Astrocyte (in vitro differentiated cells and primary cell): Measurements from ENCODE around the gene TBATA. TPM values are rescaled to one million over a fixed set of nuclear protein-coding genes. Genes with fewer than 3 reads are reported as not detected.

Source experiments
- DNase-seq: peaks from one replicate; pipeline ENCODE4 v3.0.0-alpha.2; 2010; ENCODE audit warnings: low read depth
- FAIRE-seq: peaks from 2 replicates; lab custom pipeline; 2011; peaks lifted over from hg19 to GRCh38; lab: Jason Lieb, UNC
- H2AFZ ChIP-seq: 2 replicates; pipeline ENCODE4 v1.6.0; 2012; ENCODE audit warnings: low read depth, low read length, inconsistent platforms
- H3K27ac ChIP-seq: 2 replicates; pipeline ENCODE4 v1.5.1; 2011; ENCODE audit warnings: low read depth, low read length, inconsistent platforms
- H3K27me3 ChIP-seq: 2 replicates; pipeline ENCODE4 v1.6.0; 2011; ENCODE audit warnings: low read length, inconsistent platforms; ENCODE audit not compliant: insufficient read depth
- H3K36me3 ChIP-seq: 2 replicates; pipeline ENCODE4 v1.5.1; 2011; ENCODE audit warnings: low read length, inconsistent platforms; ENCODE audit not compliant: insufficient read depth
- H3K4me1 ChIP-seq: 2 replicates; pipeline ENCODE4 v1.5.1; 2011; ENCODE audit warnings: low read length, inconsistent platforms; ENCODE audit not compliant: insufficient read depth
- H3K4me2 ChIP-seq: 2 replicates; pipeline ENCODE4 v1.6.0; 2012; ENCODE audit warnings: low read length, inconsistent platforms
- H3K4me3 ChIP-seq: 2 replicates; pipeline ENCODE4 v1.5.1; 2011; ENCODE audit warnings: low read depth, mild to moderate bottlenecking, low read length, inconsistent platforms; ENCODE audit not compliant: insufficient read depth
- H3K79me2 ChIP-seq: 2 replicates; pipeline ENCODE4 v1.6.0; 2012; ENCODE audit warnings: mild to moderate bottlenecking, low read length, inconsistent platforms; ENCODE audit not compliant: insufficient read depth
- H3K9ac ChIP-seq: 2 replicates; pipeline ENCODE4 v1.6.0; 2012; ENCODE audit warnings: mild to moderate bottlenecking, low read length, inconsistent platforms
- H3K9me3 ChIP-seq: 2 replicates; pipeline ENCODE4 v1.5.1; 2012; ENCODE audit warnings: low read depth, mild to moderate bottlenecking, low read length, inconsistent platforms; ENCODE audit not compliant: insufficient read depth
- H4K20me1 ChIP-seq: 2 replicates; pipeline ENCODE4 v1.6.0; 2012; ENCODE audit warnings: low read length, inconsistent platforms; ENCODE audit not compliant: insufficient read depth
- H3K27ac Mint-ChIP-seq: one replicate; pipeline ENCODE4 v1.8.0; 2021; ENCODE audit warnings: mild to moderate bottlenecking, mixed read lengths; ENCODE audit not compliant: unreplicated experiment
- H3K27me3 Mint-ChIP-seq: one replicate; pipeline ENCODE4 v1.8.0; 2021; ENCODE audit warnings: low read depth, mixed read lengths; ENCODE audit not compliant: unreplicated experiment
- H3K36me3 Mint-ChIP-seq: one replicate; pipeline ENCODE4 v1.8.0; 2021; ENCODE audit warnings: low read depth, mixed read lengths; ENCODE audit not compliant: unreplicated experiment
- H3K4me1 Mint-ChIP-seq: one replicate; pipeline ENCODE4 v1.8.0; 2021; ENCODE audit warnings: low read depth, mixed read lengths; ENCODE audit not compliant: unreplicated experiment
- H3K4me3 Mint-ChIP-seq: one replicate; pipeline ENCODE4 v1.8.0; 2021; ENCODE audit warnings: mild to moderate bottlenecking, moderate library complexity, mixed read lengths; ENCODE audit not compliant: unreplicated experiment
- H3K9me3 Mint-ChIP-seq: one replicate; pipeline ENCODE4 v1.8.0; 2021; ENCODE audit warnings: mild to moderate bottlenecking, mixed read lengths; ENCODE audit not compliant: unreplicated experiment
- CTCF ChIP-seq: IDR thresholded peaks from 2 replicates; pipeline ENCODE4 v1.5.1; 2011; ENCODE audit warnings: low read depth, mild to moderate bottlenecking, inconsistent platforms, low read length, moderate library complexity; ENCODE audit not compliant: insufficient read depth
- EZH2 ChIP-seq: IDR thresholded peaks from 2 replicates; pipeline ENCODE4 v1.6.1; 2012; ENCODE audit warnings: mild to moderate bottlenecking, low read length, inconsistent platforms; ENCODE audit not compliant: insufficient read depth
- total RNA-seq: library from RNA; stranded (reverse); gene quantifications from 2 replicates; pipeline ENCODE4 v1.2.1, GENCODE V29; 2021

TBATA gene
- total RNA-seq, 1 donor from 2014 or later, result not detected

GRCh38 chr10:70801854-70802253 is 16.7 kb upstream of the TBATA start:
- Histone ChIP-seq H3K4me3 (no peak overlapping the region), H3K27ac (no peak overlapping the region), H3K4me2 (no peak overlapping the region), H2AFZ (no peak overlapping the region), H3K79me2 (no peaks in the 10 kb centered on the region), H3K4me1 (peaks cover 4% of the 10 kb centered on the region), H3K36me3 (no peaks in the 10 kb centered on the region), H3K27me3 (no peaks in the 10 kb centered on the region), H4K20me1 (no peaks in the 10 kb centered on the region), H3K9ac (no peak overlapping the region), H3K9me3 (no peaks in the 10 kb centered on the region)
- Mint-ChIP-seq H3K9me3 (peaks cover 5% of the 10 kb centered on the region), H3K4me1 (peaks cover 8% of the 10 kb centered on the region), H3K36me3 (peaks cover 4% of the 10 kb centered on the region), H3K27me3 (peaks cover 9% of the 10 kb centered on the region), H3K4me3 (no peak overlapping the region), H3K27ac (no peak overlapping the region)
- FAIRE-seq, result no peak
- TF ChIP-seq CTCF (no peak), EZH2 (no peak)
- no peak for DNase-seq

DNA sequence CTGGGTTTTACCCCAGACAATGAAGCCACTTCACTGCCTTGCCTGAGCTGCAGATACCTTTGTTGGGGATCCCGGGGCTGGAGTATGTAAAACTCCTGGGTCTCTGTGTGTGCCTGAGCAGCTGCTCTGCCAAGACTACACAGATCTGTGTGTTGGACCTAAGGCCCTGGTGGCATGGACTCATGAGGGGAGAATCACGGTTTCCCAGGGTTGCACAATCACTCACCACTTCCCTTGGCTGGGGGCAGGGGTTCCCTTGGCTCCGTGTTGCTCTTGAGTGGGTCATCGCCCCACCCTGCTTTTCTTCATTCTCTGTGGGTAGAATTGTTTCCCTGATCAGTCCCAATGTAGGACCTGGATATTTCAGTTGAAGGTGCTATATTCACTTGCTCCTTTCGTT is 13.9 kb upstream of the TBATA start:
- Mint-ChIP-seq H3K4me3 (no peak overlapping the region), H3K9me3 (peaks cover 8% of the 10 kb centered on the region), H3K27me3 (peaks cover 20% of the 10 kb centered on the region), H3K4me1 (no peaks in the 10 kb centered on the region), H3K27ac (no peak overlapping the region), H3K36me3 (peaks cover 3% of the 10 kb centered on the region)
- H3K79me2 ChIP-seq, result no peaks in the 10 kb centered on the region
- no peaks in the 10 kb centered on the region for H4K20me1 ChIP-seq
- H3K4me1 ChIP-seq, result no peaks in the 10 kb centered on the region
- FAIRE-seq, result no peak
- H3K36me3 ChIP-seq, result no peaks in the 10 kb centered on the region
- peak; percentile 18 for DNase-seq
- H2AFZ ChIP-seq, result no peak overlapping the region
- H3K27ac ChIP-seq, result no peak overlapping the region
- TF ChIP-seq CTCF (no peak), EZH2 (no peak)
- no peak overlapping the region for H3K4me3 ChIP-seq
- H3K27me3 ChIP-seq, result peaks cover 5% of the 10 kb centered on the region
- H3K9ac ChIP-seq, result no peak overlapping the region
- no peak overlapping the region for H3K4me2 ChIP-seq
- H3K9me3 ChIP-seq, result no peaks in the 10 kb centered on the region

- FAIRE-seq (no peak), DNase-seq (no peak)
- Histone ChIP-seq H3K9me3 (no peaks in the 10 kb centered on the region), H3K4me2 (no peak overlapping the region), H3K36me3 (no peaks in the 10 kb centered on the region), H3K27ac (no peak overlapping the region), H3K4me3 (no peak overlapping the region), H3K4me1 (no peaks in the 10 kb centered on the region), H3K79me2 (no peaks in the 10 kb centered on the region), H2AFZ (no peak overlapping the region), H3K27me3 (peaks cover 5% of the 10 kb centered on the region), H3K9ac (no peak overlapping the region), H4K20me1 (no peaks in the 10 kb centered on the region)
- Mint-ChIP-seq H3K27me3 (peaks cover 20% of the 10 kb centered on the region), H3K4me3 (no peak overlapping the region), H3K27ac (no peak overlapping the region), H3K9me3 (peaks cover 8% of the 10 kb centered on the region), H3K4me1 (no peaks in the 10 kb centered on the region), H3K36me3 (peaks cover 3% of the 10 kb centered on the region)
- TF ChIP-seq EZH2 (no peak), CTCF (no peak)
Measured at GRCh38 chr10:70797840-70798239, 12.7 kb upstream of the TBATA start.
